Hepatocyte (in vitro differentiated cells): ENCODE data around the gene CHN1. TPM values are rescaled to one million over a fixed set of nuclear protein-coding genes. Genes with fewer than 3 reads are reported as not detected.
A peak's percentile ranks its signal among the peaks of the same experiment; 100 is the strongest.

Experiments
- DNase-seq: peaks from one replicate; pipeline ENCODE4 v3.0.0-alpha.2; 2016; ENCODE audit warnings: low spot score
- H2AFZ ChIP-seq: fragments of 200-600 bp; sonication (generic); 2 replicates; pipeline ENCODE4 v1.6.0; 2016; ENCODE audit warnings: antibody characterized with exemption, mild to moderate bottlenecking
- H3K27ac ChIP-seq: fragments of 200-600 bp; sonication (generic); 2 replicates; pipeline ENCODE4 v1.5.1; 2016; ENCODE audit warnings: mild to moderate bottlenecking
- H3K27me3 ChIP-seq: fragments of 200-600 bp; sonication (generic); 2 replicates; pipeline ENCODE4 v1.6.1; 2016
- H3K36me3 ChIP-seq: fragments of 200-600 bp; sonication (generic); replicated peaks from 2 replicates; pipeline ENCODE4 v1.5.1; 2016; ENCODE audit warnings: low read depth; ENCODE audit not compliant: insufficient read depth
- H3K4me1 ChIP-seq: fragments of 200-600 bp; sonication (generic); 2 replicates; pipeline ENCODE4 v1.5.1; 2016; ENCODE audit warnings: mild to moderate bottlenecking, moderate library complexity; ENCODE audit not compliant: insufficient read depth
- H3K4me2 ChIP-seq: fragments of 200-600 bp; sonication (generic); 2 replicates; pipeline ENCODE4 v1.6.0; 2016
- H3K4me3 ChIP-seq: fragments of 200-600 bp; sonication (generic); 2 replicates; pipeline ENCODE4 v1.5.1; 2016; ENCODE audit warnings: mild to moderate bottlenecking
- H3K79me2 ChIP-seq: fragments of 200-600 bp; sonication (generic); 2 replicates; pipeline ENCODE4 v1.6.0; 2017; ENCODE audit warnings: mild to moderate bottlenecking
- H3K9me2 ChIP-seq: fragments of 200-600 bp; sonication (generic); replicated peaks from 2 replicates; pipeline ENCODE4 v1.6.0; 2017; ENCODE audit warnings: mild to moderate bottlenecking; ENCODE audit not compliant: insufficient read depth
- H3K9me3 ChIP-seq: fragments of 200-600 bp; sonication (generic); 2 replicates; pipeline ENCODE4 v1.5.1; 2016; ENCODE audit warnings: low read depth, mild to moderate bottlenecking
- H4K20me1 ChIP-seq: fragments of 200-600 bp; sonication (generic); 2 replicates; pipeline ENCODE4 v1.6.0; 2016; ENCODE audit warnings: mild to moderate bottlenecking; ENCODE audit not compliant: insufficient read depth, poor library complexity, severe bottlenecking
- EZH2 ChIP-seq: fragments of 200-600 bp; sonication (generic); IDR thresholded peaks from 2 replicates; pipeline ENCODE4 v1.6.1; 2016; ENCODE audit warnings: antibody characterized with exemption, mild to moderate bottlenecking, borderline replicate concordance
- EZH2phosphoT487 ChIP-seq: fragments of 200-600 bp; sonication (generic); IDR thresholded peaks from one replicate; pipeline ENCODE4 v1.6.1; 2018; ENCODE audit warnings: antibody characterized with exemption, mild to moderate bottlenecking, low read depth, moderate library complexity; ENCODE audit not compliant: unreplicated experiment, severe bottlenecking
- WGBS: methylation state at CpG from one replicate; pipeline ENCODE4 v1.1.6; 2016; ENCODE audit warnings: low lambda C conversion rate; ENCODE audit errors: missing lambda C conversion rate; 5-methylcytosine and 5-hydroxymethylcytosine counted together
- polyA plus RNA-seq: library from polyadenylated mRNA; unstranded; fragments of >200 nt; fragmentation: Nextera tagmentation; extraction: Ambion mirVana; gene quantifications from 2 replicates; pipeline ENCODE4 v1.2.1, GENCODE V29; 2016
- total RNA-seq: library from RNA; depleted of rRNA; stranded (reverse); fragments of >200 nt; gene quantifications from 2 replicates; pipeline ENCODE4 v1.2.3, GENCODE V29; 2014
- TF ChIP-seq, protein P1 (sequence below): fragments of 200-600 bp; sonication (generic); IDR thresholded peaks from 2 replicates; pipeline ENCODE4 v1.5.1; 2016; ENCODE audit warnings: antibody characterized with exemption, mild to moderate bottlenecking; ENCODE audit not compliant: poor library complexity

The CHN1 gene
- total and polyA plus RNA-seq, 2 experiments from 2014 or later: 19.2 to 23.0 TPM

DNA sequence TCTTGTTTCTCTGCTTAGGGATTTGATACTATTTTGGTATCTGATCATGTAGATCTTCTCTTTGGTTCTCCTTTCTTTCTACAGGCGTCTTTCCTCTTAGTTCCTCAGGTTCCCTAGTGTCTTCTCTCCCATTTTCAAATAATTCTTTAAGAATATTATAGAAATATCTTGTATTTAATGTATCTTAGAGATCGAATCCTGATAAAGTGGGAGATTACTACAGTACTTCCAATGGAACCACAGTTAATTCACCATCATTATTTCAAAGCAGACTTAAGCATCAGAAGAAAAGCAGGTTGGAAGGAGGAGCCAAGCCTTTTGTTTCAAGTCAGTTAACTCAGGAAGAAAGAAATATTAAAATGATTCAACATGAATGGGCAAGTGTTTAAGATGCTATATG, 1.1 kb upstream of the CHN1 start:
- 73% methylated on average over 2 of the region's 2 CpGs for WGBS
- no peaks in the 10 kb centered on the region for H3K4me1 ChIP-seq
- TF ChIP-seq EZH2phosphoT487 (no peak), EZH2 (no peak)
- TF ChIP-seq, protein P1, sequence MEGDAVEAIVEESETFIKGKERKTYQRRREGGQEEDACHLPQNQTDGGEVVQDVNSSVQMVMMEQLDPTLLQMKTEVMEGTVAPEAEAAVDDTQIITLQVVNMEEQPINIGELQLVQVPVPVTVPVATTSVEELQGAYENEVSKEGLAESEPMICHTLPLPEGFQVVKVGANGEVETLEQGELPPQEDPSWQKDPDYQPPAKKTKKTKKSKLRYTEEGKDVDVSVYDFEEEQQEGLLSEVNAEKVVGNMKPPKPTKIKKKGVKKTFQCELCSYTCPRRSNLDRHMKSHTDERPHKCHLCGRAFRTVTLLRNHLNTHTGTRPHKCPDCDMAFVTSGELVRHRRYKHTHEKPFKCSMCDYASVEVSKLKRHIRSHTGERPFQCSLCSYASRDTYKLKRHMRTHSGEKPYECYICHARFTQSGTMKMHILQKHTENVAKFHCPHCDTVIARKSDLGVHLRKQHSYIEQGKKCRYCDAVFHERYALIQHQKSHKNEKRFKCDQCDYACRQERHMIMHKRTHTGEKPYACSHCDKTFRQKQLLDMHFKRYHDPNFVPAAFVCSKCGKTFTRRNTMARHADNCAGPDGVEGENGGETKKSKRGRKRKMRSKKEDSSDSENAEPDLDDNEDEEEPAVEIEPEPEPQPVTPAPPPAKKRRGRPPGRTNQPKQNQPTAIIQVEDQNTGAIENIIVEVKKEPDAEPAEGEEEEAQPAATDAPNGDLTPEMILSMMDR: no peak
- no peaks in the 10 kb centered on the region for H3K36me3 ChIP-seq
- peaks cover 15% of the 10 kb centered on the region for H3K27me3 ChIP-seq
- H2AFZ ChIP-seq: no peak overlapping the region
- no peak for DNase-seq
- H3K9me3 ChIP-seq: no peaks in the 10 kb centered on the region
- no peaks in the 10 kb centered on the region for H3K9me2 ChIP-seq
- H3K4me2 ChIP-seq: peak overlapping the region; percentile 86
- no peak overlapping the region for H3K4me3 ChIP-seq
- no peaks in the 10 kb centered on the region for H4K20me1 ChIP-seq
- no peak overlapping the region for H3K27ac ChIP-seq
- peaks cover 11% of the 10 kb centered on the region for H3K79me2 ChIP-seq

DNA sequence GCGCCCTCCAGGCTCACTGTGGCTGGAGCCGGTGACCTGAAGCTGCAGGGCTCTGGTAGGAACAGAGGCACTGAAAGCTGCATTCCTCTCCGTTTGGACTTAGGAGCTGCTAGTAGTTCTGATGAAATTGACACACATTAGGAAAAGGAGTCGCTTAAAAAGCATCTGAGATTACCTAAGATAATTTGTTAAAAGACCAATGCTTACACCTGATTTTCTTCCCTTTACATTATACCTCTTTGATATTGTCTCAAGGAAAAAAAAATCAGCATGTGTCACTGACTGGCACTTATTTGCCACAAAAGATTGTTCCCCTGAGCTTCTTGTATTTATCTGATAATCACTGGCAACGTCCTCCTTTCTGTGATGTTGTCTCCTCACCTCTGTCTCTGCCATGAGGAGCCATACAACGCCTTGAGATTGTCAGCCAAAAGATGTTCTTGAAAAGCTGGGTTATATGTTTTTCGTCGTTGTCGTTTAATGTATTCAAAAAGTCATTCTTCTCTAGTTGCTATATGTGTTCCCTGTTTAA, 618 bp upstream of the CHN1 start:
- H3K36me3 ChIP-seq: no peaks in the 10 kb centered on the region
- no peaks in the 10 kb centered on the region for H3K9me3 ChIP-seq
- H3K27ac ChIP-seq: peak overlapping the region; percentile 76
- H3K4me2 ChIP-seq: peak overlapping the region; percentile 86
- H3K27me3 ChIP-seq: peaks cover 15% of the 10 kb centered on the region
- H4K20me1 ChIP-seq: no peaks in the 10 kb centered on the region
- peaks cover 15% of the 10 kb centered on the region for H3K79me2 ChIP-seq
- H3K4me3 ChIP-seq: peak overlapping the region; percentile 92
- H2AFZ ChIP-seq: peak overlapping the region; percentile 91
- 30% methylated on average over 9 of the region's 9 CpGs for WGBS
- TF ChIP-seq, protein P1: no peak
- TF ChIP-seq EZH2phosphoT487 (no peak), EZH2 (no peak)
- H3K4me1 ChIP-seq: no peaks in the 10 kb centered on the region
- H3K9me2 ChIP-seq: no peaks in the 10 kb centered on the region
- DNase-seq: no peak

DNA sequence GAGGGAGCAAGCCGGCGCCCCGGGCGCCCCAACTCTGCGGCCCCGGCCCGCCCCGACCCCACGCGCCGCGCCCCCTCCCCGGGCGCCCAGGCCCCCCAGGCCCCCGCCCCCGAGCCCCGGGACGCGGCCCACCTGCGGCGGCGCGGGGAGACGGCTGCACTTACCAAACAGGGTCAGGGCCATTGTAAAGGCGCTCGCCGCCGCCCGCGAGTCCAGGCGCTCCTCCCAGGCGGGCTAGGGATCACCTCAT, 526 bp downstream of the CHN1 start:
- Histone ChIP-seq H3K9me2 (no peaks in the 10 kb centered on the region), H3K4me3 (peak overlapping the region; percentile 92), H3K27ac (peak overlapping the region; percentile 76), H3K4me1 (no peaks in the 10 kb centered on the region), H3K9me3 (no peaks in the 10 kb centered on the region), H3K36me3 (no peaks in the 10 kb centered on the region), H3K4me2 (peak overlapping the region; percentile 86), H3K27me3 (peaks cover 15% of the 10 kb centered on the region), H4K20me1 (no peaks in the 10 kb centered on the region), H3K79me2 (peaks cover 24% of the 10 kb centered on the region), H2AFZ (peak overlapping the region; percentile 91)
- DNase-seq: no peak
- TF ChIP-seq EZH2phosphoT487 (no peak), EZH2 (no peak)
- TF ChIP-seq, protein P1: no peak
- 0% methylated on average over 13 of the region's 32 CpGs for WGBS
